Spleen (tissue), 11 donors: Measurements from ENCODE around the gene DGKG. TPM values are rescaled to one million over a fixed set of nuclear protein-coding genes. Genes with fewer than 3 reads are reported as not detected.

Experiments used
- DNase-seq: peaks from one replicate; pipeline ENCODE4 v3.0.0-alpha.2; 2020
- H3K27ac ChIP-seq, 8 donors: fragments of 200-600 bp; sonication (generic) in 7 of 8; 1 replicate in 4 of 8; 2 replicates in 4 of 8; pipeline versions ENCODE4 v1.5.0 to v1.8.0; 2016 to 2021; ENCODE audit warnings: inconsistent platforms in 4 of 8, mild to moderate bottlenecking in 4 of 8, moderate library complexity in 1 of 8
- H3K27me3 ChIP-seq, 7 donors: fragments of 200-600 bp; sonication (generic) in 6 of 7; replicated peaks in 1 of 7; 1 replicate in 4 of 7; 2 replicates in 3 of 7; pipeline versions ENCODE4 v1.5.0 to v1.8.0; 2016 to 2021; ENCODE audit warnings: inconsistent platforms in 3 of 7, mild to moderate bottlenecking in 1 of 7
- H3K36me3 ChIP-seq, 6 donors: fragments of 200-600 bp; sonication (generic) in 5 of 6; 1 replicate in 4 of 6; 2 replicates in 2 of 6; pipeline versions ENCODE4 v1.5.0 to v1.8.0; 2016 to 2021; ENCODE audit warnings: inconsistent platforms in 2 of 6
- H3K4me1 ChIP-seq, 6 donors: fragments of 200-600 bp; sonication (generic) in 5 of 6; 1 replicate in 3 of 6; 2 replicates in 3 of 6; pipeline versions ENCODE4 v1.5.0 to v1.8.0; 2016 to 2021; ENCODE audit warnings: inconsistent platforms in 3 of 6
- H3K4me3 ChIP-seq, 8 donors: fragments of 200-600 bp; sonication (generic) in 7 of 8; 1 replicate in 4 of 8; 2 replicates in 4 of 8; pipeline versions ENCODE4 v1.5.0 to v1.8.0; 2016 to 2021; ENCODE audit warnings: inconsistent platforms in 4 of 8, mild to moderate bottlenecking in 4 of 8, moderate library complexity in 2 of 8
- H3K9me3 ChIP-seq, 8 donors: fragments of 200-600 bp; sonication (generic) in 7 of 8; 1 replicate in 4 of 8; 2 replicates in 4 of 8; pipeline versions ENCODE4 v1.5.0 to v1.8.0; 2016 to 2021; ENCODE audit warnings: inconsistent platforms in 4 of 8
- CTCF ChIP-seq, 11 experiments: fragments of 200-600 bp in 7 of 11; fragments of 450-650 bp in 4 of 11; sonication (generic) in 4 of 11; IDR thresholded peaks in 8 of 11; conservative IDR thresholded peaks in 3 of 11; 1 replicate in 7 of 11; 2 replicates in 4 of 11; pipeline versions ENCODE4 v1.4.0 to v1.8.0; 2016 to 2021; ENCODE audit warnings: antibody characterized with exemption in 11 of 11, inconsistent platforms in 4 of 11, mild to moderate bottlenecking in 1 of 11
- POLR2A ChIP-seq, 3 donors: fragments of 450-650 bp; IDR thresholded peaks; one replicate each; pipeline ENCODE4 v1.5.1; 2017; ENCODE audit warnings: antibody characterized with exemption in 3 of 3, mild to moderate bottlenecking in 1 of 3
- POLR2AphosphoS5 ChIP-seq, 3 donors: sonication (generic); formaldehyde crosslinking; IDR thresholded peaks; one replicate each; pipeline ENCODE4 v1.5.1; 2017; ENCODE audit warnings: antibody characterized with exemption in 3 of 3
- WGBS, 5 donors: extraction: QIAGEN DNeasy Blood & Tissue Kit in 3 of 5; methylation state at CpG; one replicate each; pipeline versions ENCODE4 v1.1.5 to v1.1.7; 2013 to 2018; 5-methylcytosine and 5-hydroxymethylcytosine counted together
- intact Hi-C: fragments of 100-400 bp; cut with DNase I; formaldehyde crosslinking; loops from one replicate; pipeline ENCODE4 v1.15.0; 2023; ENCODE audit warnings: low total_unique reads
- polyA plus RNA-seq, 3 donors: library from polyadenylated mRNA; stranded (reverse); fragments of 200-250 nt; gene quantifications; one replicate each; pipeline ENCODE4 v1.2.1, GENCODE V29; 2013
- total RNA-seq, 7 donors: library from RNA; depleted of rRNA in 3 of 7; stranded (reverse); fragments of >200 nt in 3 of 7; fragmentation: NEBNext Ultra II Directional in 4 of 7; extraction: Animal tissue kit (Norgen Biotek cat#: 25700) in 4 of 7; gene quantifications; one replicate each; pipeline versions ENCODE4 v1.1.0 to v1.2.1, GENCODE V29; 2016 to 2021
- donor health status: healthy with polysubstance abuse.
- donor health status: DM: no; HTN: no; CAD: no; lungs with moderate emphysema.
- donor health status: DM: no; HTN: no; CAD: no.
- donor health status: Bipolar disorder and iron deficiency.
- donor health status: healthy.
- donor health status: DM: no; HTN: no; CAD: no.
- donor health status: DM: yes; HTN: yes; CAD: no.

Gene DGKG
- total and polyA plus RNA-seq, 10 donors: 0.22 to 7.7 (median 5.4) TPM

- WGBS, 5 donors: 83 to 88% (median 85%) methylated on average over 8 of the region's 8 CpGs
- Histone ChIP-seq H3K9me3 (no peaks in the 10 kb centered on the region), H3K4me1 (peaks cover 0 to 29% (median 22%) of the 10 kb centered on the region in 6 donors), H3K27me3 (peaks cover 0 to 12% (median 0%) of the 10 kb centered on the region in 7 donors), H3K4me3 (no peak overlapping the region), H3K36me3 (peaks cover 0 to 35% (median 0%) of the 10 kb centered on the region in 6 donors), H3K27ac (peak overlapping the region in 1 of 8 donors; percentile 43)
- no peak for DNase-seq
- intact Hi-C loops: no loop called here
- TF ChIP-seq POLR2AphosphoS5 (IDR thresholded peaks at IDR 0.05) (no peak), CTCF (IDR thresholded peaks at IDR 0.05 in 8 of 11, conservative IDR thresholded peaks at IDR 0.05 in 3 of 11) (no peak), POLR2A (IDR thresholded peaks at IDR 0.05) (no peak)
Measured at GRCh38 chr3:186208296-186208989, 153.6 kb downstream of the DGKG start.

- Histone ChIP-seq H3K4me1 (peaks cover 0 to 29% (median 22%) of the 10 kb centered on the region in 6 donors), H3K27me3 (peaks cover 0 to 12% (median 0%) of the 10 kb centered on the region in 7 donors), H3K4me3 (no peak overlapping the region), H3K27ac (no peak overlapping the region), H3K36me3 (peaks cover 0 to 39% (median 0%) of the 10 kb centered on the region in 6 donors), H3K9me3 (no peaks in the 10 kb centered on the region)
- no peak for DNase-seq
- WGBS, 5 donors: 82 to 96% (median 91%) methylated on average over 3 of the region's 3 CpGs
- TF ChIP-seq POLR2AphosphoS5 (IDR thresholded peaks at IDR 0.05) (no peak), CTCF (IDR thresholded peaks at IDR 0.05 in 8 of 11, conservative IDR thresholded peaks at IDR 0.05 in 3 of 11) (no peak)
- intact Hi-C loops: no loop called here
Measured at GRCh38 chr3:186207515-186207914, 154.5 kb downstream of the DGKG start.

GRCh38 chr3:186200726-186201125, 161.3 kb downstream of the DGKG start:
- WGBS, 5 donors: 89 to 96% (median 93%) methylated on average over 4 of the region's 4 CpGs
- intact Hi-C loops: no loop called here
- Histone ChIP-seq H3K27ac (no peak overlapping the region), H3K4me1 (no peaks in the 10 kb centered on the region), H3K27me3 (peaks cover 0 to 19% (median under 1%) of the 10 kb centered on the region in 7 donors), H3K9me3 (no peaks in the 10 kb centered on the region), H3K36me3 (peaks cover 0 to 44% (median 0%) of the 10 kb centered on the region in 6 donors), H3K4me3 (no peak overlapping the region)
- no peak for DNase-seq
- TF ChIP-seq POLR2A (IDR thresholded peaks at IDR 0.05) (no peak), CTCF (IDR thresholded peaks at IDR 0.05 in 8 of 11, conservative IDR thresholded peaks at IDR 0.05 in 3 of 11) (no peak), POLR2AphosphoS5 (IDR thresholded peaks at IDR 0.05) (no peak)

- no peak for TF ChIP-seq POLR2A (IDR thresholded peaks at IDR 0.05)
- TF ChIP-seq POLR2AphosphoS5 (IDR thresholded peaks at IDR 0.05): no peak
- no peak for TF ChIP-seq CTCF (IDR thresholded peaks at IDR 0.05 in 8 of 11, conservative IDR thresholded peaks at IDR 0.05 in 3 of 11)
- H3K9me3 ChIP-seq: no peaks in the 10 kb centered on the region
- intact Hi-C loops: no loop called here
- H3K4me3 ChIP-seq: no peak overlapping the region
- peaks cover 0 to 32% (median 0%) of the 10 kb centered on the region in 6 donors for H3K36me3 ChIP-seq
- 74 to 94% (median 85%) methylated on average over 2 of the region's 2 CpGs for WGBS, 5 donors
- no peak for DNase-seq
- H3K27me3 ChIP-seq: peaks cover 0 to 42% (median 14%) of the 10 kb centered on the region in 7 donors
- H3K4me1 ChIP-seq: peaks cover 0 to 13% (median 11%) of the 10 kb centered on the region in 6 donors
- H3K27ac ChIP-seq: no peak overlapping the region
Measured at GRCh38 chr3:186198442-186198841, 163.6 kb downstream of the DGKG start.
